Smooth muscle cell (in vitro differentiated cells): ENCODE results near the gene JPH3. TPM values are rescaled to one million over a fixed set of nuclear protein-coding genes. Genes with fewer than 3 reads are reported as not detected.
A peak's percentile ranks its signal among the peaks of the same experiment; 100 is the strongest.

Experiments
- DNase-seq: peaks from one replicate; lab custom pipeline; 2025; ENCODE audit not compliant: unreplicated experiment; lab: John Stamatoyannopoulos, UW
- H2AFZ ChIP-seq: fragments of 200-600 bp; sonication (generic); 2 replicates; pipeline ENCODE4 v1.6.0; 2016; ENCODE audit warnings: antibody characterized with exemption, low read depth, mild to moderate bottlenecking
- H3F3A ChIP-seq: fragments of 200-600 bp; sonication (generic); 2 replicates; pipeline ENCODE4 v1.6.0; 2017; ENCODE audit warnings: antibody characterized with exemption, low read depth
- H3K27ac ChIP-seq: fragments of 200-600 bp; sonication (generic); 2 replicates; pipeline ENCODE4 v1.5.1; 2016; ENCODE audit warnings: low read depth, mild to moderate bottlenecking
- H3K27me3 ChIP-seq: fragments of 200-600 bp; sonication (generic); 2 replicates; pipeline ENCODE4 v1.6.1; 2016; ENCODE audit warnings: low read depth, mild to moderate bottlenecking
- H3K36me3 ChIP-seq: fragments of 200-600 bp; sonication (generic); 2 replicates; pipeline ENCODE4 v1.5.1; 2016; ENCODE audit warnings: low read depth
- H3K4me1 ChIP-seq: fragments of 200-600 bp; sonication (generic); 2 replicates; pipeline ENCODE4 v1.5.1; 2016; ENCODE audit warnings: low read depth
- H3K4me2 ChIP-seq: fragments of 200-600 bp; sonication (generic); 2 replicates; pipeline ENCODE4 v1.6.0; 2016; ENCODE audit warnings: mild to moderate bottlenecking
- H3K4me3 ChIP-seq: fragments of 200-600 bp; sonication (generic); 2 replicates; pipeline ENCODE4 v1.5.1; 2016; ENCODE audit warnings: mild to moderate bottlenecking
- H3K79me2 ChIP-seq: fragments of 200-600 bp; sonication (generic); 2 replicates; pipeline ENCODE4 v1.6.0; 2016; ENCODE audit warnings: low read depth, mild to moderate bottlenecking
- H3K9ac ChIP-seq: fragments of 200-600 bp; sonication (generic); 2 replicates; pipeline ENCODE4 v1.6.0; 2016; ENCODE audit warnings: low read depth
- H3K9me3 ChIP-seq: fragments of 200-600 bp; sonication (generic); replicated peaks from 2 replicates; pipeline ENCODE4 v1.5.1; 2016; ENCODE audit warnings: low read depth
- H4K20me1 ChIP-seq: fragments of 200-600 bp; sonication (generic); 2 replicates; pipeline ENCODE4 v1.6.0; 2016; ENCODE audit warnings: low read depth
- CTCF ChIP-seq: fragments of 200-600 bp; sonication (generic); IDR thresholded peaks from 2 replicates; pipeline ENCODE4 v1.5.1; 2017; ENCODE audit warnings: borderline replicate concordance, mild to moderate bottlenecking, antibody characterized with exemption; ENCODE audit not compliant: insufficient read depth, poor library complexity, severe bottlenecking
- WGBS: methylation state at CpG from one replicate; pipeline ENCODE4 v1.1.7; 2016; ENCODE audit warnings: low lambda C conversion rate; 5-methylcytosine and 5-hydroxymethylcytosine counted together
- polyA plus RNA-seq: library from polyadenylated mRNA; unstranded; fragments of >200 nt; fragmentation: Nextera tagmentation; extraction: Ambion mirVana; gene quantifications from 2 replicates; pipeline ENCODE4 v1.2.1, GENCODE V29; 2016
- total RNA-seq: library from RNA; depleted of rRNA; stranded (reverse); fragments of >200 nt; gene quantifications from 2 replicates; pipeline ENCODE4 v1.2.3, GENCODE V29; 2014

JPH3 gene
- total and polyA plus RNA-seq, 2 experiments from 2014 or later = 2.1 to 2.4 TPM

GRCh38 chr16:87607223-87607622, 4.9 kb downstream of the JPH3 start:
- Histone ChIP-seq H3K4me1 (peaks cover 18% of the 10 kb centered on the region), H3K36me3 (no peaks in the 10 kb centered on the region), H3F3A (no peaks in the 10 kb centered on the region), H3K9ac (no peak overlapping the region), H3K4me3 (no peak overlapping the region), H2AFZ (no peak overlapping the region), H4K20me1 (peaks cover 73% of the 10 kb centered on the region), H3K27me3 (peaks cover 23% of the 10 kb centered on the region), H3K4me2 (no peak overlapping the region), H3K27ac (no peak overlapping the region), H3K9me3 (no peaks in the 10 kb centered on the region), H3K79me2 (no peaks in the 10 kb centered on the region)
- no peak for DNase-seq
- TF ChIP-seq CTCF = no peak
- WGBS = 91% methylated on average over 19 of the region's 19 CpGs

GRCh38 chr16:87607871-87608270, 5.6 kb downstream of the JPH3 start:
- H3F3A ChIP-seq = no peaks in the 10 kb centered on the region
- H2AFZ ChIP-seq = no peak overlapping the region
- H3K9ac ChIP-seq = no peak overlapping the region
- no peak for DNase-seq
- no peaks in the 10 kb centered on the region for H3K9me3 ChIP-seq
- H3K79me2 ChIP-seq = no peaks in the 10 kb centered on the region
- no peak overlapping the region for H3K27ac ChIP-seq
- H3K36me3 ChIP-seq = no peaks in the 10 kb centered on the region
- peaks cover 76% of the 10 kb centered on the region for H4K20me1 ChIP-seq
- no peak for TF ChIP-seq CTCF
- WGBS = 94% methylated on average over 13 of the region's 13 CpGs
- no peak overlapping the region for H3K4me3 ChIP-seq
- H3K27me3 ChIP-seq = peaks cover 21% of the 10 kb centered on the region
- H3K4me2 ChIP-seq = no peak overlapping the region
- H3K4me1 ChIP-seq = peaks cover 18% of the 10 kb centered on the region

GRCh38 chr16:87608400-87608985, 6.2 kb downstream of the JPH3 start:
- Histone ChIP-seq H3K27ac (no peak overlapping the region), H4K20me1 (peaks cover 75% of the 10 kb centered on the region), H3K9me3 (no peaks in the 10 kb centered on the region), H3K4me2 (no peak overlapping the region), H3F3A (no peaks in the 10 kb centered on the region), H3K4me1 (peaks cover 12% of the 10 kb centered on the region), H3K27me3 (peaks cover 15% of the 10 kb centered on the region), H2AFZ (no peak overlapping the region), H3K4me3 (no peak overlapping the region), H3K9ac (no peak overlapping the region), H3K79me2 (no peaks in the 10 kb centered on the region), H3K36me3 (no peaks in the 10 kb centered on the region)
- WGBS = 60% methylated on average over 20 of the region's 20 CpGs
- peak; percentile 48 for DNase-seq
- TF ChIP-seq CTCF = no peak

- no peak overlapping the region for H3K9ac ChIP-seq
- peaks cover 59% of the 10 kb centered on the region for H4K20me1 ChIP-seq
- no peak overlapping the region for H2AFZ ChIP-seq
- no peaks in the 10 kb centered on the region for H3K4me1 ChIP-seq
- TF ChIP-seq CTCF = no peak
- H3K4me2 ChIP-seq = no peak overlapping the region
- H3K79me2 ChIP-seq = no peaks in the 10 kb centered on the region
- 82% methylated on average over 9 of the region's 9 CpGs for WGBS
- no peaks in the 10 kb centered on the region for H3F3A ChIP-seq
- no peaks in the 10 kb centered on the region for H3K27me3 ChIP-seq
- no peak for DNase-seq
- H3K4me3 ChIP-seq = no peak overlapping the region
- H3K27ac ChIP-seq = no peak overlapping the region
- H3K36me3 ChIP-seq = no peaks in the 10 kb centered on the region
- H3K9me3 ChIP-seq = no peaks in the 10 kb centered on the region
Observed at GRCh38 chr16:87610026-87610425, 7.7 kb downstream of the JPH3 start.
